ENCODE results near the gene DPP6. TPM values are rescaled to one million over a fixed set of nuclear protein-coding genes. Genes with fewer than 3 reads are reported as not detected.

Gene DPP6
- total and polyA plus RNA-seq, 2 of the 8 experiments (the other 6 are each of a cell fraction or from before 2014, with no cell fraction given), result 4.7 to 6.8 TPM

GRCh38 chr7:154650275-154650674 is 598.1 kb downstream of the DPP6 start:
- Histone ChIP-seq H3K56ac (replicated peaks; ENCODE audit: insufficient read length, low read depth, low read length) (no peak overlapping the region), H4K91ac (replicated peaks; ENCODE audit: insufficient read length, low read length) (no peak overlapping the region), H4K8ac (ENCODE audit: extremely low read depth, insufficient read depth, low read length) (no peak overlapping the region), H3K4ac (replicated peaks; ENCODE audit: insufficient read length, low read depth, low read length) (no peak overlapping the region), H2BK20ac (ENCODE audit: low read length) (no peak overlapping the region), H3K79me2 (ENCODE audit: control insufficient read depth in 1 of 2, insufficient read depth in 2 of 2, low read length in 2 of 2) (no peaks in the 10 kb centered on the region), H3K27me3 (replicated peaks in 1 of 4; ENCODE audit: control insufficient read depth in 3 of 4, extremely low read depth in 1 of 4, insufficient read depth in 3 of 4, low read length in 3 of 4) (no peaks in the 10 kb centered on the region), H2BK120ac (replicated peaks; ENCODE audit: low read depth, low read length) (no peak overlapping the region), H3K14ac (ENCODE audit: insufficient read length) (no peak overlapping the region), H4K5ac (ENCODE audit: insufficient read length, low read depth, low read length) (no peak overlapping the region), H2BK5ac (ENCODE audit: low read depth, low read length) (no peak overlapping the region), H2AK5ac (ENCODE audit: low read depth, low read length) (no peak overlapping the region), H3K9me3 (ENCODE audit: insufficient read depth in 2 of 2, low read depth in 1 of 2, low read length in 1 of 2) (no peaks in the 10 kb centered on the region), H4K20me1 (replicated peaks in 1 of 2; ENCODE audit: control insufficient read depth in 1 of 2, insufficient read depth in 2 of 2, low read length in 2 of 2) (no peaks in the 10 kb centered on the region), H3K4me1 (replicated peaks in 1 of 4; ENCODE audit: control insufficient read depth in 3 of 4, insufficient read depth in 4 of 4, low read length in 3 of 4) (no peaks in the 10 kb centered on the region), H3K36me3 (ENCODE audit: control insufficient read depth in 2 of 4, insufficient read depth in 4 of 4, low read length in 3 of 4) (no peaks in the 10 kb centered on the region), H3K79me1 (ENCODE audit: low read depth, low read length) (no peaks in the 10 kb centered on the region), H3K23ac (ENCODE audit: insufficient read length) (no peak overlapping the region), H3K23me2 (ENCODE audit: low read depth, low read length) (no peaks in the 10 kb centered on the region), H3K18ac (ENCODE audit: extremely low read depth, low read length) (no peak overlapping the region), H3K27ac (ENCODE audit: low read depth, low read length) (no peak overlapping the region), H3K9ac (replicated peaks in 1 of 4; ENCODE audit: extremely low read depth in 1 of 4, low read depth in 3 of 4, low read length in 3 of 4) (no peak overlapping the region), H3K4me2 (ENCODE audit: insufficient read depth in 1 of 2, low read depth in 2 of 2, low read length in 2 of 2) (no peak overlapping the region), H3K4me3 (ENCODE audit: extremely low read depth in 1 of 4, insufficient read depth in 2 of 4, low read depth in 3 of 4, low read length in 4 of 4) (no peak overlapping the region), H2BK15ac (ENCODE audit: low read length) (no peak overlapping the region), H2AFZ (ENCODE audit: low read length) (no peak overlapping the region), H2BK12ac (ENCODE audit: low read depth, low read length) (no peak overlapping the region)
- DNase-seq (ENCODE audit: low read depth in 1 of 2, low spot score in 2 of 2) (no peak), FAIRE-seq (no peak)
- TF ChIP-seq JUND (IDR thresholded peaks at IDR 0.05; ENCODE audit: low read length) (no peak), SP1 (IDR thresholded peaks at IDR 0.05; ENCODE audit: low read depth, low read length) (no peak), CEBPB (IDR thresholded peaks at IDR 0.05; ENCODE audit: low read depth, low read length) (no peak)
- TF ChIP-seq, protein P1, sequence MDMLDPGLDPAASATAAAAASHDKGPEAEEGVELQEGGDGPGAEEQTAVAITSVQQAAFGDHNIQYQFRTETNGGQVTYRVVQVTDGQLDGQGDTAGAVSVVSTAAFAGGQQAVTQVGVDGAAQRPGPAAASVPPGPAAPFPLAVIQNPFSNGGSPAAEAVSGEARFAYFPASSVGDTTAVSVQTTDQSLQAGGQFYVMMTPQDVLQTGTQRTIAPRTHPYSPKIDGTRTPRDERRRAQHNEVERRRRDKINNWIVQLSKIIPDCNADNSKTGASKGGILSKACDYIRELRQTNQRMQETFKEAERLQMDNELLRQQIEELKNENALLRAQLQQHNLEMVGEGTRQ (IDR thresholded peaks at IDR 0.05; ENCODE audit: low read length), result no peak
- POLR2A ChIA-PET (ENCODE audit: partially characterized antibody), result no interaction called here
- 94% methylated on average over 4 of the region's 4 CpGs; no CpG with 5 or more reads in 1 of the 2 experiments for WGBS, 2 experiments (ENCODE audit: extremely low coverage in 1 of 2, insufficient coverage in 1 of 2, insufficient read length in 1 of 2, insufficient replicate concordance in 2 of 2, low coverage in 1 of 2, low lambda C conversion rate in 2 of 2, missing lambda C conversion rate in 1 of 2)
- CTCF ChIA-PET (ENCODE audit: partially characterized antibody), result interaction anchor here (1.0 to 2.4 kb wide), 3 partner anchors 10 to 755 kb away, joined by 3 to 12 read pairs (median 4); no protein-coding TSS in a partner anchor
